OCI-LY1 (cell line): ENCODE measurements around the gene PYGB.

ENCODE experiments used
- EZH2 ChIP-seq: fragments of 200-600 bp; sonication (generic), shearing (Covaris generic); IDR thresholded peaks from 2 replicates; pipeline ENCODE4 v1.8.0; 2017; ENCODE audit warnings: borderline replicate concordance, mixed run types, mild to moderate bottlenecking, antibody characterized with exemption, low read length, moderate library complexity, mixed read lengths
- TF ChIP-seq, protein P1 (sequence below): fragments of 200-600 bp; sonication (generic), shearing (Covaris generic); IDR thresholded peaks from 2 replicates; pipeline ENCODE4 v1.5.1; 2017; ENCODE audit warnings: mild to moderate bottlenecking, antibody characterized with exemption, low read length, moderate library complexity, mixed read lengths

DNA sequence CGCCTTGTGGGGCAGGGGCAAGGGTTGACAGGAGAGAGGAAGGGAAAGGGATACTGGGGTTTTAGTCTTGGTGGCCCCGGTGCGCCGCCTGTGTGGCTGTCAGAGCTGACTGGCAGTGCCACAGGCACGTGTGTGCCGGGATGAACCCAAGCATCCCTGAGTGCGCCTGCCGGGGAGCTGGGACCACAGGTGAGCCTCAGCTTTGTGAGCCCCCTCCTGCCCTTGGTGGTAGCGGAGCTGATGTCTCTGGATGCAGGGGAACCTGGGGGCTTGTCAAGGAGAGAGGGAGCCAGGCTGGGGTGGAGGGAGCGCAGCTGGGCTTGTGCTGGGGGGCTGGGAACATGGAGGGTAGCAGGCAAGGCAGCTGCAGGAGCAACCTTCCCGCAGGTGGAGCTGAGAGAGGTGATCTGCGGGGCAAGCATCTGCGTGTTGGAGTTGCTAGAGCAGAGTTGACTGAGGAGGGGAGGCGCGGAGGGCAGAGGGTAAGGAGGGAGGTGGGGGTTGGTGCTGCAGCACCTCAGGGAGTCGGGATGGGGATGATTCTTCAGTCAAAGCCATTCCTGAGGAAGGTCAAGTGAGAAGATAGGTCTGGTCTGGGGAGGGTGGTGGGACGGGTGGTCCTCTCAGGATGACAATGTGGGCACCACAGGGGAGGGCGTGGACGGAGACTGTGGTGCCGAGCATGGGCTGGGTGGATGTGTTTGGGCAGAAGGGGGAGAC is 28.1 kb downstream of the PYGB start:
- TF ChIP-seq, protein P1, sequence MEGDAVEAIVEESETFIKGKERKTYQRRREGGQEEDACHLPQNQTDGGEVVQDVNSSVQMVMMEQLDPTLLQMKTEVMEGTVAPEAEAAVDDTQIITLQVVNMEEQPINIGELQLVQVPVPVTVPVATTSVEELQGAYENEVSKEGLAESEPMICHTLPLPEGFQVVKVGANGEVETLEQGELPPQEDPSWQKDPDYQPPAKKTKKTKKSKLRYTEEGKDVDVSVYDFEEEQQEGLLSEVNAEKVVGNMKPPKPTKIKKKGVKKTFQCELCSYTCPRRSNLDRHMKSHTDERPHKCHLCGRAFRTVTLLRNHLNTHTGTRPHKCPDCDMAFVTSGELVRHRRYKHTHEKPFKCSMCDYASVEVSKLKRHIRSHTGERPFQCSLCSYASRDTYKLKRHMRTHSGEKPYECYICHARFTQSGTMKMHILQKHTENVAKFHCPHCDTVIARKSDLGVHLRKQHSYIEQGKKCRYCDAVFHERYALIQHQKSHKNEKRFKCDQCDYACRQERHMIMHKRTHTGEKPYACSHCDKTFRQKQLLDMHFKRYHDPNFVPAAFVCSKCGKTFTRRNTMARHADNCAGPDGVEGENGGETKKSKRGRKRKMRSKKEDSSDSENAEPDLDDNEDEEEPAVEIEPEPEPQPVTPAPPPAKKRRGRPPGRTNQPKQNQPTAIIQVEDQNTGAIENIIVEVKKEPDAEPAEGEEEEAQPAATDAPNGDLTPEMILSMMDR, result no peak
- no peak for TF ChIP-seq EZH2
